ENCODE results near the gene TMEM132C.

Gene TMEM132C

GRCh38 chr12:128316078-128316477 lies 49.1 kb downstream of the TMEM132C start:
- H3K4me3 ChIP-seq (ENCODE audit: low read length) = no peak overlapping the region
- H3K4me2 ChIP-seq (ENCODE audit: low read length) = no peak overlapping the region
- H3K9me2 ChIP-seq (replicated peaks; ENCODE audit: control insufficient read depth, low read length) = no peaks in the 10 kb centered on the region
- no peak overlapping the region for H3K27ac ChIP-seq (ENCODE audit: low read depth, low read length)
- no peaks in the 10 kb centered on the region for H4K20me1 ChIP-seq (ENCODE audit: control insufficient read depth, insufficient read depth, low read depth, low read length)
- no peaks in the 10 kb centered on the region for H3F3A ChIP-seq (ENCODE audit: control insufficient read depth, insufficient read depth)
- H3K27me3 ChIP-seq (ENCODE audit: control insufficient read depth, low read length) = no peaks in the 10 kb centered on the region
- H3K4me1 ChIP-seq (ENCODE audit: control insufficient read depth, low read length) = no peaks in the 10 kb centered on the region
- no peak for TF ChIP-seq EZH2phosphoT487 (IDR thresholded peaks at IDR 0.05; ENCODE audit: borderline replicate concordance, low read length)
- no peaks in the 10 kb centered on the region for H3K36me3 ChIP-seq (ENCODE audit: control insufficient read depth, low read length)
- no peaks in the 10 kb centered on the region for H3K79me2 ChIP-seq (ENCODE audit: control insufficient read depth, low read length)
- H3K9me3 ChIP-seq (ENCODE audit: control insufficient read depth, insufficient read depth, low read length) = peaks cover 4% of the 10 kb centered on the region; the same call in 1 of the 2 replicates

- H3K9me3 ChIP-seq (ENCODE audit: control insufficient read depth, insufficient read depth, low read length) = no peaks in the 10 kb centered on the region
- no peaks in the 10 kb centered on the region for H3F3A ChIP-seq (ENCODE audit: control insufficient read depth, insufficient read depth)
- no peaks in the 10 kb centered on the region for H3K36me3 ChIP-seq (ENCODE audit: control insufficient read depth, low read length)
- H3K4me1 ChIP-seq (ENCODE audit: control insufficient read depth, low read length) = no peaks in the 10 kb centered on the region
- H4K20me1 ChIP-seq (ENCODE audit: control insufficient read depth, insufficient read depth, low read depth, low read length) = no peaks in the 10 kb centered on the region
- TF ChIP-seq EZH2phosphoT487 (IDR thresholded peaks at IDR 0.05; ENCODE audit: borderline replicate concordance, low read length) (no peak), CTCF (IDR thresholded peaks at IDR 0.05; ENCODE audit: low read depth, low read length, poor library complexity, severe bottlenecking) (no peak)
- H3K27me3 ChIP-seq (ENCODE audit: control insufficient read depth, low read length) = no peaks in the 10 kb centered on the region
- no peak overlapping the region for H3K27ac ChIP-seq (ENCODE audit: low read depth, low read length)
- no peak overlapping the region for H3K4me3 ChIP-seq (ENCODE audit: low read length)
- no peak overlapping the region for H3K4me2 ChIP-seq (ENCODE audit: low read length)
- no peaks in the 10 kb centered on the region for H3K9me2 ChIP-seq (replicated peaks; ENCODE audit: control insufficient read depth, low read length)
- no peaks in the 10 kb centered on the region for H3K79me2 ChIP-seq (ENCODE audit: control insufficient read depth, low read length)
Observed at GRCh38 chr12:128316973-128317526, 50.1 kb downstream of the TMEM132C start.

- no peaks in the 10 kb centered on the region for H3K79me2 ChIP-seq (ENCODE audit: control insufficient read depth, low read length)
- no peaks in the 10 kb centered on the region for H3K27me3 ChIP-seq (ENCODE audit: control insufficient read depth, low read length)
- H3K27ac ChIP-seq (ENCODE audit: low read depth, low read length) = no peak overlapping the region
- no peaks in the 10 kb centered on the region for H3K4me1 ChIP-seq (ENCODE audit: control insufficient read depth, low read length)
- H4K20me1 ChIP-seq (ENCODE audit: control insufficient read depth, insufficient read depth, low read depth, low read length) = no peaks in the 10 kb centered on the region
- TF ChIP-seq CTCF (IDR thresholded peaks at IDR 0.05; ENCODE audit: low read depth, low read length, poor library complexity, severe bottlenecking) (no peak), EZH2phosphoT487 (IDR thresholded peaks at IDR 0.05; ENCODE audit: borderline replicate concordance, low read length) (no peak)
- no peaks in the 10 kb centered on the region for H3F3A ChIP-seq (ENCODE audit: control insufficient read depth, insufficient read depth)
- no peak overlapping the region for H3K4me2 ChIP-seq (ENCODE audit: low read length)
- no peaks in the 10 kb centered on the region for H3K36me3 ChIP-seq (ENCODE audit: control insufficient read depth, low read length)
- no peaks in the 10 kb centered on the region for H3K9me2 ChIP-seq (replicated peaks; ENCODE audit: control insufficient read depth, low read length)
- no peak overlapping the region for H3K4me3 ChIP-seq (ENCODE audit: low read length)
- no peaks in the 10 kb centered on the region for H3K9me3 ChIP-seq (ENCODE audit: control insufficient read depth, insufficient read depth, low read length)
Observed at GRCh38 chr12:128318341-128318740, 51.4 kb downstream of the TMEM132C start.

GRCh38 chr12:128318946-128319345 lies 52.0 kb downstream of the TMEM132C start:
- Histone ChIP-seq H3K9me3 (ENCODE audit: control insufficient read depth, insufficient read depth, low read length) (no peaks in the 10 kb centered on the region), H3K4me1 (ENCODE audit: control insufficient read depth, low read length) (no peaks in the 10 kb centered on the region), H4K20me1 (ENCODE audit: control insufficient read depth, insufficient read depth, low read depth, low read length) (no peaks in the 10 kb centered on the region), H3K4me2 (ENCODE audit: low read length) (no peak overlapping the region), H3K4me3 (ENCODE audit: low read length) (no peak overlapping the region), H3K27me3 (ENCODE audit: control insufficient read depth, low read length) (no peaks in the 10 kb centered on the region), H3K9me2 (replicated peaks; ENCODE audit: control insufficient read depth, low read length) (no peaks in the 10 kb centered on the region), H3K79me2 (ENCODE audit: control insufficient read depth, low read length) (no peaks in the 10 kb centered on the region), H3F3A (ENCODE audit: control insufficient read depth, insufficient read depth) (no peaks in the 10 kb centered on the region), H3K27ac (ENCODE audit: low read depth, low read length) (no peak overlapping the region), H3K36me3 (ENCODE audit: control insufficient read depth, low read length) (no peaks in the 10 kb centered on the region)
- TF ChIP-seq CTCF (IDR thresholded peaks at IDR 0.05; ENCODE audit: low read depth, low read length, poor library complexity, severe bottlenecking) = no peak
- TF ChIP-seq EZH2phosphoT487 (IDR thresholded peaks at IDR 0.05; ENCODE audit: borderline replicate concordance, low read length) = no peak

All from DOHH2 (cell line).